Natural killer cell (primary cell): ENCODE data around the gene APOA1. TPM values are rescaled to one million over a fixed set of nuclear protein-coding genes. Genes with fewer than 3 reads are reported as not detected.
A peak's percentile ranks its signal among the peaks of the same experiment; 100 is the strongest.

Source experiments
- ATAC-seq, 3 donors: fragments of 150-1000 bp in 2 of 3; fragments of 200-7000 bp in 1 of 3; cut with Tn5 transposase; 1 replicate in 1 of 3; 2 replicates in 2 of 3; pipeline ENCODE4 v1.10.0; 2021; ENCODE audit warnings: mild to moderate bottlenecking in 2 of 3, moderate library complexity in 2 of 3
- DNase-seq, 2 donors: peaks; one replicate each; pipeline versions ENCODE4 v3.0.0 to v3.0.0-alpha.2; 2013 to 2021; ENCODE audit warnings: mixed read lengths in 1 of 2
- H3K27ac ChIP-seq: one replicate; pipeline ENCODE4 v1.5.1; 2013; ENCODE audit warnings: mild to moderate bottlenecking, low read length
- H3K27me3 ChIP-seq: one replicate; pipeline ENCODE4 v1.6.1; 2013; ENCODE audit warnings: low read length; ENCODE audit not compliant: control insufficient read depth, insufficient read depth
- H3K36me3 ChIP-seq: one replicate; pipeline ENCODE4 v1.6.1; 2013; ENCODE audit warnings: low read length; ENCODE audit not compliant: control insufficient read depth, insufficient read depth
- H3K4me1 ChIP-seq: one replicate; pipeline ENCODE4 v1.6.1; 2013; ENCODE audit warnings: low read length; ENCODE audit not compliant: control insufficient read depth, insufficient read depth
- H3K4me3 ChIP-seq: one replicate; pipeline ENCODE4 v1.5.1; 2013; ENCODE audit warnings: low read length
- H3K9me3 ChIP-seq: one replicate; pipeline ENCODE4 v1.6.1; 2013; ENCODE audit warnings: low read length; ENCODE audit not compliant: control insufficient read depth, insufficient read depth
- H3K27ac Mint-ChIP-seq, 2 donors: one replicate each; pipeline ENCODE4 v1.8.0; 2022; ENCODE audit warnings: mild to moderate bottlenecking in 2 of 2, mixed read lengths in 2 of 2, moderate library complexity in 1 of 2
- H3K27me3 Mint-ChIP-seq, 2 donors: one replicate each; pipeline ENCODE4 v1.8.0; 2022; ENCODE audit warnings: low read depth in 2 of 2, mixed read lengths in 2 of 2
- H3K36me3 Mint-ChIP-seq: one replicate; pipeline ENCODE4 v1.8.0; 2022; ENCODE audit warnings: mixed read lengths
- H3K4me1 Mint-ChIP-seq, 2 donors: one replicate each; pipeline ENCODE4 v1.8.0; 2022; ENCODE audit warnings: mixed read lengths in 2 of 2
- H3K4me3 Mint-ChIP-seq: one replicate; pipeline ENCODE4 v1.8.0; 2022; ENCODE audit warnings: mild to moderate bottlenecking, moderate library complexity, mixed read lengths
- H3K9me3 Mint-ChIP-seq, 2 donors: one replicate each; pipeline ENCODE4 v1.8.0; 2022; ENCODE audit warnings: mixed read lengths in 2 of 2
- WGBS: methylation state at CpG from one replicate; pipeline ENCODE4 v1.1.7; 2013; ENCODE audit warnings: missing lambda C conversion rate; ENCODE audit not compliant: insufficient coverage; 5-methylcytosine and 5-hydroxymethylcytosine counted together
- intact Hi-C: fragments of 100-400 bp; cut with micrococcal nuclease; formaldehyde crosslinking; loops from one replicate; pipeline ENCODE4 v1.14.2; 2022
- total RNA-seq, 4 donors: library from RNA; stranded (reverse); fragments of 120-200 nt in 1 of 4; gene quantifications; one replicate each; pipeline versions ENCODE4 v1.2.3 to v1.2.4, GENCODE V29; 2013 to 2022
- TF ChIP-seq, protein P1 (sequence below): fragments of 200-600 bp; IDR thresholded peaks from one replicate; pipeline ENCODE4 v1.8.0; 2022; ENCODE audit warnings: antibody characterized with exemption

Gene APOA1
- total RNA-seq, 3 donors from 2014 or later (not counting 1 experiment from before 2014, with no cell fraction given), result 0.54 to 0.87 TPM; not detected in 1

DNA sequence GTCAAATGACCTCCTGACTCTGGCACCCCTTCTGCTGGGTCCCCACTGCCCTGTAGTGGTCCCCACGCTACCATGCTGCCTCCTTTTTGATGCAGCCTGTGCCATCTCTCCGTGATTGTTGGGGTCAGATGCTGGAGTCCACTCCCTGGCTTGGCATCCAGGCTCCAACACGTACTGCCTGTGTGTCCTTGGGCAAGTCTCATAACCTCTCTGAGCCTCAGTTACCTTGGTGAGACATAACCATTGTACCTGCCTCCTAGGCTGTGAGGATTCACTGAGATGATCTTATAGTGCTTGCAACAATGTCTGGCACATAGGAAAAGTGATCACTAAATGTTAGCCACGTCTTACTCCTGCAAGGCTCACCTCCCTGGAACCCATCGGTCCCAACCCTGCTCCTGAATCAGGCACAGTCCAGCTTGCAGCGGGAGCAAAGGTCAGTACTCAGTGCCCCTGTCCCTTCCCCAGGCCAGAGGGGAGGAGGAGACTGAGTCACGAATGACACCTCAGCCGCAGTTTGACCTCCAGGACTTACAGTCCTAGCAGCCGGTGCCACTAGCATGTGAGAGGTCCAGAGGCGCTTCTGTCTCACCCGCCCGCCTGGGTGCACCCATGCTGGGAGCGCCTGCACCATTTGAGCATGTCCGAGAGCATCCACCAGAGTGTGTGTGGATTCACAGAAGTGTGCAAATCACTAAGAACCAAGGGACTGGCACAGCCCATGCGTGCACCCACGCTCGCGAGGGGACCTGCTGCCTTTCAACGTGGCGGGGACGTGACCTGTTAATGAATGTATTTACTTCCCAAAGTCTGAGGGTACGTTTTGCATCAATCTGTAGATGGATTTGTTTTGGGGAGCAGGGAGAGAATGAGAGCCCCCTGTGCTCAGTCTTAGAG lies 11.3 kb downstream of the APOA1 start:
- intact Hi-C loops, result no loop called here
- H3K4me3 Mint-ChIP-seq, result no peak overlapping the region
- no peaks in the 10 kb centered on the region for H3K36me3 Mint-ChIP-seq
- no peaks in the 10 kb centered on the region for H3K27me3 ChIP-seq
- ATAC-seq (peak in 1 of 3 donors; percentile 15), DNase-seq (no peak)
- H3K27ac ChIP-seq, result no peak overlapping the region
- no peak overlapping the region for H3K27ac Mint-ChIP-seq
- peaks cover 0 to 2% of the 10 kb centered on the region in 2 donors for H3K27me3 Mint-ChIP-seq
- TF ChIP-seq, protein P1, sequence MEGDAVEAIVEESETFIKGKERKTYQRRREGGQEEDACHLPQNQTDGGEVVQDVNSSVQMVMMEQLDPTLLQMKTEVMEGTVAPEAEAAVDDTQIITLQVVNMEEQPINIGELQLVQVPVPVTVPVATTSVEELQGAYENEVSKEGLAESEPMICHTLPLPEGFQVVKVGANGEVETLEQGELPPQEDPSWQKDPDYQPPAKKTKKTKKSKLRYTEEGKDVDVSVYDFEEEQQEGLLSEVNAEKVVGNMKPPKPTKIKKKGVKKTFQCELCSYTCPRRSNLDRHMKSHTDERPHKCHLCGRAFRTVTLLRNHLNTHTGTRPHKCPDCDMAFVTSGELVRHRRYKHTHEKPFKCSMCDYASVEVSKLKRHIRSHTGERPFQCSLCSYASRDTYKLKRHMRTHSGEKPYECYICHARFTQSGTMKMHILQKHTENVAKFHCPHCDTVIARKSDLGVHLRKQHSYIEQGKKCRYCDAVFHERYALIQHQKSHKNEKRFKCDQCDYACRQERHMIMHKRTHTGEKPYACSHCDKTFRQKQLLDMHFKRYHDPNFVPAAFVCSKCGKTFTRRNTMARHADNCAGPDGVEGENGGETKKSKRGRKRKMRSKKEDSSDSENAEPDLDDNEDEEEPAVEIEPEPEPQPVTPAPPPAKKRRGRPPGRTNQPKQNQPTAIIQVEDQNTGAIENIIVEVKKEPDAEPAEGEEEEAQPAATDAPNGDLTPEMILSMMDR, result no peak
- H3K4me1 Mint-ChIP-seq, result no peaks in the 10 kb centered on the region
- H3K9me3 Mint-ChIP-seq, result no peaks in the 10 kb centered on the region
- WGBS, result 90% methylated on average over 22 of the region's 22 CpGs
- no peak overlapping the region for H3K4me3 ChIP-seq
- H3K4me1 ChIP-seq, result no peaks in the 10 kb centered on the region
- H3K36me3 ChIP-seq, result no peaks in the 10 kb centered on the region
- no peaks in the 10 kb centered on the region for H3K9me3 ChIP-seq

- TF ChIP-seq, protein P1, result no peak
- no peak overlapping the region for H3K27ac ChIP-seq
- no peak for ATAC-seq
- DNase-seq, result no peak
- intact Hi-C loops, result no loop called here
- H3K4me3 ChIP-seq, result no peak overlapping the region
- H3K4me1 Mint-ChIP-seq, result no peaks in the 10 kb centered on the region
- H3K36me3 ChIP-seq, result no peaks in the 10 kb centered on the region
- H3K27ac Mint-ChIP-seq, result no peak overlapping the region
- H3K4me3 Mint-ChIP-seq, result no peak overlapping the region
- no peaks in the 10 kb centered on the region for H3K27me3 Mint-ChIP-seq
- H3K36me3 Mint-ChIP-seq, result no peaks in the 10 kb centered on the region
- no peaks in the 10 kb centered on the region for H3K27me3 ChIP-seq
- H3K4me1 ChIP-seq, result no peaks in the 10 kb centered on the region
- whole genome bisulfite sequencing, result 88% methylated on average over 5 of the region's 5 CpGs
- no peaks in the 10 kb centered on the region for H3K9me3 Mint-ChIP-seq
- no peaks in the 10 kb centered on the region for H3K9me3 ChIP-seq
Measured at GRCh38 chr11:116825434-116825833, 12.0 kb downstream of the APOA1 start.

- H3K27ac ChIP-seq, result no peak within 1 kb of the TSS
- H3K4me1 Mint-ChIP-seq, result no peaks in the 10 kb centered on the region
- H3K9me3 ChIP-seq, result no peaks in the 10 kb centered on the region
- no peak within 1 kb of the TSS for H3K27ac Mint-ChIP-seq
- H3K4me1 ChIP-seq, result no peaks in the 10 kb centered on the region
- H3K36me3 Mint-ChIP-seq, result no peaks in the 10 kb centered on the region
- ATAC-seq (no peak), DNase-seq (no peak)
- intact Hi-C loops, result no loop called here
- no peaks in the 10 kb centered on the region for H3K9me3 Mint-ChIP-seq
- H3K36me3 ChIP-seq, result no peaks in the 10 kb centered on the region
- H3K4me3 ChIP-seq, result no peak within 1 kb of the TSS
- H3K27me3 Mint-ChIP-seq, result no peaks in the 10 kb centered on the region
- H3K4me3 Mint-ChIP-seq, result no peak within 1 kb of the TSS
- TF ChIP-seq, protein P1, result no peak
- 87% methylated on average over 15 of the region's 16 CpGs for WGBS
- H3K27me3 ChIP-seq, result no peaks in the 10 kb centered on the region
Measured at GRCh38 chr11:116823031-116823843, 14.2 kb downstream of the APOA1 start, which contains the start of gene APOA4. Gene APOA4, minus strand, starts transcription at chr11:116823304. Its CDS starts 113 bp downstream, at chr11:116823191.
